MCF 10A (cell line): ENCODE results near the gene SLMAP. TPM values are rescaled to one million over a fixed set of nuclear protein-coding genes. Genes with fewer than 3 reads are reported as not detected.

ENCODE experiments used
- BruUV-seq: library from RNA; stranded (reverse); fragments of 400-500 nt; replicated peaks from 2 replicates; lab custom pipeline; 2021; lab: Mats Ljungman, UMichigan
- CTCF ChIA-PET: fragments of 300-600 bp; sonication (Branson Sonifier 250); formaldehyde crosslinking; extraction: SDS; loops from one replicate; lab custom pipeline; 2021; ENCODE audit warnings: antibody characterized with exemption, inconsistent platforms; lab: Yijun Ruan, JAX
- POLR2A ChIA-PET: fragments of 300-600, 350-650 bp; sonication (Branson Sonifier 250); formaldehyde crosslinking; extraction: SDS; loops from one replicate; lab custom pipeline; 2020; ENCODE audit warnings: antibody characterized with exemption, inconsistent platforms; lab: Yijun Ruan, JAX
- DNase-seq: peaks from one replicate; pipeline ENCODE4 v3.0.0-alpha.2; 2018; ENCODE audit not compliant: unreplicated experiment
- H3K27ac Mint-ChIP-seq: one replicate; pipeline ENCODE4 v1.8.0; 2022; ENCODE audit warnings: mild to moderate bottlenecking, low read depth, mixed read lengths; ENCODE audit not compliant: unreplicated experiment
- H3K27me3 Mint-ChIP-seq: one replicate; pipeline ENCODE4 v1.8.0; 2022; ENCODE audit warnings: mixed read lengths; ENCODE audit not compliant: insufficient read depth, unreplicated experiment
- H3K36me3 Mint-ChIP-seq: one replicate; pipeline ENCODE4 v1.8.0; 2022; ENCODE audit warnings: mild to moderate bottlenecking, moderate library complexity, mixed read lengths; ENCODE audit not compliant: insufficient read depth, unreplicated experiment
- H3K4me1 Mint-ChIP-seq: one replicate; pipeline ENCODE4 v1.8.0; 2022; ENCODE audit warnings: mixed read lengths; ENCODE audit not compliant: insufficient read depth, unreplicated experiment
- H3K4me3 Mint-ChIP-seq: one replicate; pipeline ENCODE4 v1.8.0; 2022; ENCODE audit warnings: mild to moderate bottlenecking, moderate library complexity, mixed read lengths; ENCODE audit not compliant: unreplicated experiment
- H3K9me3 Mint-ChIP-seq: one replicate; pipeline ENCODE4 v1.8.0; 2022; ENCODE audit warnings: mixed read lengths; ENCODE audit not compliant: unreplicated experiment
- intact Hi-C: fragments of 100-400 bp; cut with micrococcal nuclease; formaldehyde crosslinking; loops from 2 replicates; pipeline ENCODE4 v1.14.1; 2022
- total RNA-seq: library from RNA; stranded (reverse); gene quantifications from 2 replicates; pipeline ENCODE4 v1.2.3, GENCODE V29; 2022
- TF ChIP-seq, protein P1 (sequence below): fragments of 200-600 bp; IDR thresholded peaks from one replicate; pipeline ENCODE4 v1.8.0; 2022; ENCODE audit warnings: antibody characterized with exemption, mild to moderate bottlenecking; ENCODE audit not compliant: unreplicated experiment

The SLMAP gene
- total RNA-seq, 1 experiment from 2014 or later = 77.9 TPM

DNA sequence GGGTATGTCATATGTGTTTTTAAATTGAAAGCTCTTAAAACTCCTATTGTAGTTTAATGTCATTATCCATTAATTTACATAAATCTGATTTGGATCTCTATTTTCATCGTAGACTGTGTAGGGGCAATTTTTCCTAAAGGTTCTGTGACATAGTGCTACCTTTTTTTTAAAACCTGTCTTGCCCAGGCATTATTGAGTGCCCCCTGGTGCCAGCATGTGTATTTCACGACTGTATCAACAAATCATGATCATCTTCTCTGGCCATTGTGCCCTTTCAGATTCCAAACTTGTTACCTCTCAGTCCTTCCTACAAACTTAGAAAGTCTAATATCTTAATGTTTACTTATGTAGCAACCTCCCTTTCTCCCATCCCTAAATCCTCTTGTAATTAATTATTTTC is 154.9 kb downstream of the SLMAP start:
- Mint-ChIP-seq H3K27me3 (no peaks in the 10 kb centered on the region), H3K4me1 (peaks cover 11% of the 10 kb centered on the region), H3K27ac (no peak overlapping the region), H3K9me3 (no peaks in the 10 kb centered on the region), H3K4me3 (no peak overlapping the region), H3K36me3 (peaks cover 77% of the 10 kb centered on the region)
- BruUV-seq = no TSS peak
- TF ChIP-seq, protein P1, sequence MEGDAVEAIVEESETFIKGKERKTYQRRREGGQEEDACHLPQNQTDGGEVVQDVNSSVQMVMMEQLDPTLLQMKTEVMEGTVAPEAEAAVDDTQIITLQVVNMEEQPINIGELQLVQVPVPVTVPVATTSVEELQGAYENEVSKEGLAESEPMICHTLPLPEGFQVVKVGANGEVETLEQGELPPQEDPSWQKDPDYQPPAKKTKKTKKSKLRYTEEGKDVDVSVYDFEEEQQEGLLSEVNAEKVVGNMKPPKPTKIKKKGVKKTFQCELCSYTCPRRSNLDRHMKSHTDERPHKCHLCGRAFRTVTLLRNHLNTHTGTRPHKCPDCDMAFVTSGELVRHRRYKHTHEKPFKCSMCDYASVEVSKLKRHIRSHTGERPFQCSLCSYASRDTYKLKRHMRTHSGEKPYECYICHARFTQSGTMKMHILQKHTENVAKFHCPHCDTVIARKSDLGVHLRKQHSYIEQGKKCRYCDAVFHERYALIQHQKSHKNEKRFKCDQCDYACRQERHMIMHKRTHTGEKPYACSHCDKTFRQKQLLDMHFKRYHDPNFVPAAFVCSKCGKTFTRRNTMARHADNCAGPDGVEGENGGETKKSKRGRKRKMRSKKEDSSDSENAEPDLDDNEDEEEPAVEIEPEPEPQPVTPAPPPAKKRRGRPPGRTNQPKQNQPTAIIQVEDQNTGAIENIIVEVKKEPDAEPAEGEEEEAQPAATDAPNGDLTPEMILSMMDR = peak; percentile 24
- ChIA-PET CTCF (interaction anchor here (0.5 to 1.5 kb wide), 3 partner anchors 44 to 222 kb away, joined by 3 to 4 read pairs (median 4); no protein-coding TSS in a partner anchor), POLR2A (interaction anchor here (0.6 to 1.0 kb wide), 3 partner anchors 8 to 395 kb away, joined by 3 to 4 read pairs (median 3); partner anchors contain the start of genes HTD2 and RPP14)
- intact Hi-C loops = no loop called here
- DNase-seq = peak; percentile 40

DNA sequence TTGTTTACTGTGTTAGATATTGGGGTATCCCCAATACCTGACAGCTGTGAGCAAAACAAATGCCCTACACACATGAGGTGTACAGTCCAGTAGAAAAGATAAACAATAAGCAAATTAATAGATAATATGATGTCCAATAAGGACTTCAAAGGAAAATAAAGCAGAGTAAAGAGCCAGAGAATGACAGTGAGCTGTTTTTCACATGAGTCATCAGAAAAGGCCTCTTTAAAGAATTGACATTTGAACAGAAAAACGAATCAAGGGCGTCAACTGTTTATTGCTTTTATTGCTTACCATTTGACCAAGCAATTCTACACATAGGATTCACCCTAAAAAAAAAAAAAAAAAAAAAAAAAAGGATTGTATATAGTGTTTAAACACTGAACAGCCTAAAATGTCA is 155.5 kb downstream of the SLMAP start:
- H3K4me3 Mint-ChIP-seq = no peak overlapping the region
- no peaks in the 10 kb centered on the region for H3K9me3 Mint-ChIP-seq
- intact Hi-C loops = no loop called here
- no peaks in the 10 kb centered on the region for H3K27me3 Mint-ChIP-seq
- TF ChIP-seq, protein P1 = no peak
- CTCF ChIA-PET = interaction anchor here (0.7 to 1.2 kb wide), 3 partner anchors 109 to 395 kb away, joined by 3 to 5 read pairs (median 4); no protein-coding TSS in a partner anchor
- POLR2A ChIA-PET = no interaction called here
- no peak overlapping the region for H3K27ac Mint-ChIP-seq
- H3K4me1 Mint-ChIP-seq = peaks cover 11% of the 10 kb centered on the region
- peaks cover 83% of the 10 kb centered on the region for H3K36me3 Mint-ChIP-seq
- BruUV-seq = no TSS peak
- DNase-seq = peak; percentile 9

DNA sequence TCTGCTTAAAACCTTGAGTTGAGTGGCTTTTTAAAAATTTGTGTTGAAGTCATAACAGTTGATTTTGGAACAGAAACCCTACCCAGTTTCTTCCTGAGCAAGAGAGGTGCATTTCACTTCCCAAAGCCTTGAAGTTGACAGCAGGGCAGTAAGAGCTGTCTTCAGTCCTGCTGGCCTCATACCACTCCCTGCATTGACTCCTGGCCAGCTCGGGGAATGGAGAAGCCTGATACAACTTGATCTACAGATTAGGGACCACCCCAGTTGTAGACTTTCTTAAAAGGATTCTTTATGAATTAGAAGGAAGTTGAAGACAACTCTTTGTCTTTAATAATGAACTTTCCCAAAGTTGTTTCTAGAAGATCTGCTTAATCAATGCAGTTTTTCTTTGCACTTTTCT is 161.5 kb downstream of the SLMAP start:
- POLR2A ChIA-PET = no interaction called here

DNA sequence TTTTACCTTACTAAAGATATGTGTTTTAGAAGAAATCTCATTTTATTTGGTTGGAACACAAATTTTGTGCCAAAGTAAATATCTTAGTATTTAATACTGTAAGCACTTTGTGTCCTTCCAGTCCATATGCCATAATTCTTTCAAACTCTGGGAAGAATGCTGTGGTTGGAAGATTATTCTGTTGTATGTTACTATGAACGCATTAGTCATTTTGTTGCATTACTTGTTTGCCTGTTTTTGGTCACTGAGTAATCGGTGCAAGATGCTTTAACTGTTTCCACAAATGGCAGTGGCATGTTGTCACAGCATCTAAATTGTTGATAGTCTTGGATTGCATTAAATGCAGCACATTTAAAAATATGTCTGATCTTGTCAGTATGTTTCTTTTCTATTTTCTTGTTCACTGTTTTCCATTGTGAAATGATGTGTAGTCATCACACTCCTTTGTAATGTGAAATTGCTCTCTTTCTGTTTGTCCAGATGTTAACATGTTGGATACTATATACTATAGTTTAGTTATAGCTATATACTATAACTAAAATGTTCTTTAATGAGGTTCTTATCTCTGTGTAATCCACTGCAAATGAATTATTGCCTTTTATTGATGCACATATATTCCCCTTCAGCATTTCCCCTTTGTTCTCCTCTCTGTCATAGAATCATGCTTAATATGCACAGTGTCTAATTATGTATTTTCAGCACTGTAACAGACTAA is 162.2 kb downstream of the SLMAP start:
- intact Hi-C loops = no loop called here
- Mint-ChIP-seq H3K27me3 (no peaks in the 10 kb centered on the region), H3K36me3 (peaks cover 84% of the 10 kb centered on the region), H3K9me3 (no peaks in the 10 kb centered on the region), H3K4me1 (peaks cover 11% of the 10 kb centered on the region), H3K27ac (peak overlapping the region; percentile 63), H3K4me3 (no peak overlapping the region)
- CTCF ChIA-PET = interaction anchor here (1.4 kb wide), 1 partner anchor 32 kb away, joined by 3 read pairs; no protein-coding TSS in a partner anchor
- POLR2A ChIA-PET = no interaction called here
- TF ChIP-seq, protein P1 = no peak
- BruUV-seq = no TSS peak
- DNase-seq = peak; percentile 63

More for the DNA sequence above, 161.5 kb downstream of the SLMAP start:
- intact Hi-C loops = no loop called here
- Mint-ChIP-seq H3K9me3 (no peaks in the 10 kb centered on the region), H3K27ac (peak overlapping the region; percentile 63), H3K27me3 (no peaks in the 10 kb centered on the region), H3K36me3 (peaks cover 82% of the 10 kb centered on the region), H3K4me1 (peaks cover 11% of the 10 kb centered on the region), H3K4me3 (no peak overlapping the region)
- CTCF ChIA-PET = no interaction called here
- TF ChIP-seq, protein P1 = no peak
- no TSS peak for BruUV-seq
- DNase-seq = no peak
